Skeletal muscle tissue (tissue), 4 donors: ENCODE measurements around the gene SUSD6. TPM values are rescaled to one million over a fixed set of nuclear protein-coding genes. Genes with fewer than 3 reads are reported as not detected.

Source experiments
- H3K27ac ChIP-seq: one replicate; pipeline ENCODE4 v1.7.0; 2013; ENCODE audit warnings: mild to moderate bottlenecking, low read depth, low read length, inconsistent platforms
- H3K27me3 ChIP-seq, 3 donors: one replicate each; pipeline ENCODE4 v1.7.0; 2013; ENCODE audit warnings: low read length in 3 of 3; ENCODE audit not compliant: control insufficient read depth in 3 of 3, insufficient read depth in 3 of 3
- H3K36me3 ChIP-seq, 3 donors: one replicate each; pipeline ENCODE4 v1.7.0; 2013; ENCODE audit warnings: low read length in 3 of 3; ENCODE audit not compliant: control insufficient read depth in 3 of 3, insufficient read depth in 3 of 3
- H3K4me1 ChIP-seq, 3 donors: one replicate each; pipeline ENCODE4 v1.7.0; 2013; ENCODE audit warnings: low read length in 3 of 3, mild to moderate bottlenecking in 3 of 3; ENCODE audit not compliant: control insufficient read depth in 3 of 3, insufficient read depth in 3 of 3
- H3K4me3 ChIP-seq, 3 donors: one replicate each; pipeline ENCODE4 v1.7.0; 2013; ENCODE audit warnings: low read length in 3 of 3
- H3K9ac ChIP-seq, 3 donors: one replicate each; pipeline ENCODE4 v1.7.0; 2013; ENCODE audit warnings: low read length in 3 of 3, mild to moderate bottlenecking in 3 of 3, moderate library complexity in 2 of 3, low read depth in 1 of 3
- H3K9me3 ChIP-seq, 3 donors: one replicate each; pipeline ENCODE4 v1.7.0; 2013; ENCODE audit warnings: low read length in 3 of 3; ENCODE audit not compliant: control insufficient read depth in 3 of 3
- total RNA-seq: library from RNA; depleted of rRNA; stranded (reverse); fragments of >200 nt; gene quantifications from one replicate; pipeline ENCODE4 v1.2.3, GENCODE V29; 2014
- donor health status: Osteomylitis.

The SUSD6 gene
- total RNA-seq, 1 donor from 2014 or later, result 10.4 TPM

GRCh38 chr14:69705706-69706105 is 94.3 kb downstream of the SUSD6 start:
- H3K27me3 ChIP-seq, result no peaks in the 10 kb centered on the region
- H3K9me3 ChIP-seq, result no peaks in the 10 kb centered on the region
- H3K9ac ChIP-seq, result no peak overlapping the region
- H3K27ac ChIP-seq, result no peak overlapping the region
- H3K4me3 ChIP-seq, result no peak overlapping the region
- H3K36me3 ChIP-seq, result peaks cover 27 to 37% (median 28%) of the 10 kb centered on the region in 3 donors
- H3K4me1 ChIP-seq, result peaks cover 11 to 29% (median 18%) of the 10 kb centered on the region in 3 donors

DNA sequence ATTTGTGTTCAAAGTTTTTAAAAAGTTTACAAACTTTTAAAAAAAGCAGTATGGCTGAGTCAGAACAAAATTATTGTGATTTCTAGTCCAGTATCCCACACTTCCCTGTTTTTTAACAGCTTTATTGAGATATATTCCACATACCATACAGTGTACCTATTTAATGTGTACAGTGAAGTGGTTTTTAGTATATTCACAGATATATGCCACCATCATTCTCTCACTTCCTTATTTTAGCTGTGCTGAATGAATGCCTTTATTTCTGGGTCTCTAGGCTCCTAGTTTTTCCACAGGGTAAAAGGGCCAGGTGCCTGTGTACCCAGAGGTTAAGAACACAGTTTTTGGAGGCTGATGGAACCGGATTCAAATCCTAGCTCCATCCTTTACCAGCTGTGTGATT is 96.7 kb downstream of the SUSD6 start:
- no peaks in the 10 kb centered on the region for H3K27me3 ChIP-seq
- H3K9ac ChIP-seq, result no peak overlapping the region
- no peaks in the 10 kb centered on the region for H3K9me3 ChIP-seq
- H3K4me1 ChIP-seq, result peaks cover 29 to 41% (median 36%) of the 10 kb centered on the region in 3 donors
- no peak overlapping the region for H3K4me3 ChIP-seq
- peaks cover 28 to 37% (median 30%) of the 10 kb centered on the region in 3 donors for H3K36me3 ChIP-seq
- H3K27ac ChIP-seq, result no peak overlapping the region

- no peaks in the 10 kb centered on the region for H3K27me3 ChIP-seq
- H3K9me3 ChIP-seq, result no peaks in the 10 kb centered on the region
- H3K9ac ChIP-seq, result no peak overlapping the region
- no peak overlapping the region for H3K4me3 ChIP-seq
- H3K36me3 ChIP-seq, result peaks cover 28 to 30% (median 28%) of the 10 kb centered on the region in 3 donors
- H3K27ac ChIP-seq, result no peak overlapping the region
- peaks cover 33 to 41% (median 37%) of the 10 kb centered on the region in 3 donors for H3K4me1 ChIP-seq
These were observed 97.5 kb downstream of the SUSD6 start for GRCh38 chr14:69708586-69709560.

- Histone ChIP-seq H3K27ac (peak overlapping the region; percentile 69), H3K36me3 (peaks cover 21 to 23% (median 21%) of the 10 kb centered on the region in 3 donors), H3K9me3 (no peaks in the 10 kb centered on the region), H3K9ac (no peak overlapping the region), H3K4me3 (no peak overlapping the region), H3K27me3 (no peaks in the 10 kb centered on the region), H3K4me1 (peaks cover 32 to 36% (median 36%) of the 10 kb centered on the region in 3 donors)
These were observed 99.0 kb downstream of the SUSD6 start for GRCh38 chr14:69710378-69710777.

- Histone ChIP-seq H3K9me3 (no peaks in the 10 kb centered on the region), H3K27me3 (no peaks in the 10 kb centered on the region), H3K9ac (peak overlapping the region in 2 of 3 donors; percentile 7 to 28), H3K4me3 (peak overlapping the region in 1 of 3 donors; percentile 19), H3K4me1 (peaks cover 36 to 41% (median 38%) of the 10 kb centered on the region in 3 donors), H3K27ac (peak overlapping the region; percentile 69), H3K36me3 (peaks cover 17 to 21% (median 20%) of the 10 kb centered on the region in 3 donors)
These were observed 99.7 kb downstream of the SUSD6 start for GRCh38 chr14:69711065-69711464.

DNA sequence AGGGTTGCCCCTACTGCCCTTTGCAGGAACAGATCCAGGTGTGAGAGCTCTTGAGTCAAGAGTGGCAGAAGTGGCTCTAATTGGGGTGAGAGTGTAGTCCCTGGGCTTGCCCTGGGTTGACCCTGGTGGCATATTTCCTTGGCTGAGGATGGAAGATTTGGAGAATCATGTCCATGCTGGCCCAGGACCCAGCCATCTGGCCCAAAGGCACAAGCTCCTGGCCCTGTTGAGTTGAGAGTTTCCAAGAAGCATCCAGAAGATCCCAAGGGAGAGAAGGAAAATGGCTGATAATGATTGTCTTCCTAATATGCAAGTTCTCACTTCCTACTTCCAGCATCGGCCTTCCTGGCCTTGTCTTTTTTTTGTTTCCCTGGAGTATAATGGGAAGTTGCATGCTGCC is 100.1 kb downstream of the SUSD6 start:
- Histone ChIP-seq H3K36me3 (peaks cover 16 to 19% (median 18%) of the 10 kb centered on the region in 3 donors), H3K9ac (peak overlapping the region in 2 of 3 donors; percentile 7 to 48), H3K4me1 (peaks cover 40 to 46% (median 42%) of the 10 kb centered on the region in 3 donors), H3K27me3 (no peaks in the 10 kb centered on the region), H3K27ac (peak overlapping the region; percentile 69), H3K4me3 (peak overlapping the region in 1 of 3 donors; percentile 19), H3K9me3 (no peaks in the 10 kb centered on the region)

GRCh38 chr14:69711881-69712560 is 100.6 kb downstream of the SUSD6 start:
- Histone ChIP-seq H3K36me3 (peaks cover 12 to 16% (median 12%) of the 10 kb centered on the region in 3 donors), H3K4me1 (peaks cover 42 to 50% (median 44%) of the 10 kb centered on the region in 3 donors), H3K9ac (peak overlapping the region; percentile 32 to 57 (median 53)), H3K4me3 (peak overlapping the region in 1 of 3 donors; percentile 8), H3K27me3 (no peaks in the 10 kb centered on the region), H3K9me3 (no peaks in the 10 kb centered on the region), H3K27ac (peak overlapping the region; percentile 69)

DNA sequence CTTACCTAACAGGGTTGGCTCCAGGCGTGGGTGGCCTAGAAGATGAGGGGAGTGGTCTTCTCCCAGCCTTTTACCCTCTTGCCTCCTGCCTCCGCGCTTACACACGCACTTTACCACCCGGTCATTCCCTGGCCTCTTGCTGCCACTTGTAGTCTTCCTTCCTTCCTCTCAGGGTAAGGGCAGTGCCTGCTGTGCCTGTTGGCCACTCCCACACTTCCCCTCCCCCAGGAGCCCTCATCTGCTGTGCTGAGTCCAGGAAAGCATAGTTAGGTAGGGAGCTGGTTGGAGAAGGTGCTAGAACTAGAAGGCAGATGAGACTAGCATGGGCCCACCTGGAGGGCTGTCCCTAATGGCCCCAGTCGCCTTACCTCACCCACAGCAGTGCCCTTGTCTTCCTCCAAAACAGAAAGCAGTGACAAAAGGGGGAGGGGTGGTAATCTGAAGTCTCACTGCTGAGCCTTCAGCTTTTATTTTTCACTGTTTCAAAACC is 101.2 kb downstream of the SUSD6 start:
- Histone ChIP-seq H3K4me3 (peak overlapping the region in 2 of 3 donors; percentile 20 to 45), H3K36me3 (peaks cover 11 to 16% (median 12%) of the 10 kb centered on the region in 3 donors), H3K9ac (peak overlapping the region; percentile 32 to 57 (median 53)), H3K9me3 (no peaks in the 10 kb centered on the region), H3K27me3 (no peaks in the 10 kb centered on the region), H3K4me1 (peaks cover 42 to 50% (median 47%) of the 10 kb centered on the region in 3 donors), H3K27ac (peak overlapping the region; percentile 69)

- no peak overlapping the region for H3K9ac ChIP-seq
- H3K36me3 ChIP-seq, result peaks cover 11 to 16% (median 12%) of the 10 kb centered on the region in 3 donors
- H3K9me3 ChIP-seq, result no peaks in the 10 kb centered on the region
- H3K4me3 ChIP-seq, result no peak overlapping the region
- peaks cover 42 to 50% (median 47%) of the 10 kb centered on the region in 3 donors for H3K4me1 ChIP-seq
- H3K27ac ChIP-seq, result peak overlapping the region; percentile 69
- no peaks in the 10 kb centered on the region for H3K27me3 ChIP-seq
These were observed 101.9 kb downstream of the SUSD6 start for GRCh38 chr14:69713209-69713781.
